ENCODE results near the gene IKZF1.
A peak's percentile ranks its signal among the peaks of the same experiment; 100 is the strongest.

The IKZF1 gene

DNA sequence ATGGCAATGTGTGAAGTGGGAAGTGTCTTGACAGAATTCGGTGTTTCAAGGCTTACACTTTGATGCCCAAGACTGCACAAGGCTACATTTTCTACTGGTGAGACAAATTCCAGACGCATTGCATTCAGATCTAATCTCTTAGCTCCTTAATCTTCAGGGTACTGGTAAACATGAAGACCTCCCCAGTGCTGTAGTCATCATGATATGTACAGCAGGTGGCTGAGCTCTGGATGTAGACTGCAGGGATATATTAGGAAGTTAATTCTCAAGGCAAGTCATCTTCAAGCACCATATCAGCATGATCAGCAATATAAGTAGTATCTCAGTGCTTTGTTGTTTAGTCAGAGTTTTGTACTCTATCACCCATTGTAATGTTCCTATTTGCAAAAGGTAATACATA is 61.8 kb downstream of the IKZF1 start:
- Histone ChIP-seq H3K36me3 (no peaks in the 10 kb centered on the region), H3K4me3 (ENCODE audit: low read depth, low read length) (no peak overlapping the region), H3K27me3 (ENCODE audit: insufficient read depth, low read depth, severe bottlenecking) (no peaks in the 10 kb centered on the region), H3K27ac (no peak overlapping the region), H3K9me3 (ENCODE audit: severe bottlenecking) (no peaks in the 10 kb centered on the region)
- DNase-seq: peak; percentile 29
- no peak for TF ChIP-seq CTCF (IDR thresholded peaks at IDR 0.05; ENCODE audit: low read depth, low read length)

DNA sequence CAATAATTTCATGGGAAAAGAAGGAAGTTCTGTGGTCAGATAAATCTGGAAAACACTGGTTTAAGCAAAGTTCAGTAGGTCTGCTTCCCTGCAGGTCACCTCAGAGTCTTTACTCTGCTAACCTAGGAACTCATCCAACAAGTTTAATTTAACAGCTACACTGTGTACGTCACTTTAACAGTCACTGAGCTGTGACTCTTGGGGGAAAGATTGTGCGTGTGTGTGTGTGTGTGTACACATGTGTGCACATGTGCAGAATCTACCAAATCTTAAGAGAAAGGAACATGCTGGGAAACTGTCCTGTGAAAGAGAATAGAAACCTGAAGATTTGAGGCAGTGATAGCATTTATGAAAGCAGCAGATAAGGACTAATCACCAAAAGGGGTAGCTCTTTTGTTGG is 62.6 kb downstream of the IKZF1 start:
- no peaks in the 10 kb centered on the region for H3K36me3 ChIP-seq
- no peak overlapping the region for H3K27ac ChIP-seq
- H3K4me3 ChIP-seq (ENCODE audit: low read depth, low read length): no peak overlapping the region
- no peaks in the 10 kb centered on the region for H3K27me3 ChIP-seq (ENCODE audit: insufficient read depth, low read depth, severe bottlenecking)
- no peaks in the 10 kb centered on the region for H3K9me3 ChIP-seq (ENCODE audit: severe bottlenecking)
- TF ChIP-seq CTCF (IDR thresholded peaks at IDR 0.05; ENCODE audit: low read depth, low read length): no peak
- DNase-seq: no peak

DNA sequence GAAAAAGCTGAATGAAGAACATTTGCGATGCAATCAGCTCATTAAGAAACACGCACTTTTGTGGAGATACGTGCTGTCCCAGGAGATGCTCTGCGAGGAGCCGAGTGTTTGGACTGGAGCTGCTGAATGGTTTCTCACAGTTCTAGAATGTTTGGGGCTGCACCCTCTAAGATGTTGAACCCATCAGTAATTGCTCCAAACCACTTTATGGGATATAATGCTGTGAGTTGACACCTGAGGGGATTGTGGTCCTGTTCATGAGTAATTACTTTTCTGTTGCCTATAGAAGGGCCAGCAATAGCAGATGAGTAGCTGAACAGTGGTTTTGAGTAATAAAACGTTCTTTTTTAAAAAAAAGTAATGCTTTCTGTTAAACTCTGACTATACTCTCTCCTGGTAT is 63.1 kb downstream of the IKZF1 start:
- Histone ChIP-seq H3K9me3 (ENCODE audit: severe bottlenecking) (no peaks in the 10 kb centered on the region), H3K4me3 (ENCODE audit: low read depth, low read length) (no peak overlapping the region), H3K27me3 (ENCODE audit: insufficient read depth, low read depth, severe bottlenecking) (no peaks in the 10 kb centered on the region), H3K36me3 (no peaks in the 10 kb centered on the region), H3K27ac (no peak overlapping the region)
- TF ChIP-seq CTCF (IDR thresholded peaks at IDR 0.05; ENCODE audit: low read depth, low read length): no peak
- DNase-seq: no peak

GRCh38 chr7:50368366-50368765 is 63.9 kb downstream of the IKZF1 start:
- no peaks in the 10 kb centered on the region for H3K27me3 ChIP-seq (ENCODE audit: insufficient read depth, low read depth, severe bottlenecking)
- no peak for TF ChIP-seq CTCF (IDR thresholded peaks at IDR 0.05; ENCODE audit: low read depth, low read length)
- DNase-seq: no peak
- H3K36me3 ChIP-seq: no peaks in the 10 kb centered on the region
- H3K27ac ChIP-seq: no peak overlapping the region
- no peaks in the 10 kb centered on the region for H3K9me3 ChIP-seq (ENCODE audit: severe bottlenecking)
- no peak overlapping the region for H3K4me3 ChIP-seq (ENCODE audit: low read depth, low read length)

GRCh38 chr7:50369143-50370026 is 64.9 kb downstream of the IKZF1 start:
- Histone ChIP-seq H3K36me3 (no peaks in the 10 kb centered on the region), H3K27ac (no peak overlapping the region), H3K27me3 (ENCODE audit: insufficient read depth, low read depth, severe bottlenecking) (no peaks in the 10 kb centered on the region), H3K4me3 (ENCODE audit: low read depth, low read length) (no peak overlapping the region), H3K9me3 (ENCODE audit: severe bottlenecking) (no peaks in the 10 kb centered on the region)
- DNase-seq: peak; percentile 47
- TF ChIP-seq CTCF (IDR thresholded peaks at IDR 0.05; ENCODE audit: low read depth, low read length): peak; percentile 79

- Histone ChIP-seq H3K27ac (no peak overlapping the region), H3K36me3 (no peaks in the 10 kb centered on the region)
- TF ChIP-seq CTCF (IDR thresholded peaks at IDR 0.05; ENCODE audit: low read depth, low read length): no peak
Measured at GRCh38 chr7:50370884-50371283, 66.4 kb downstream of the IKZF1 start.

More at GRCh38 chr7:50370884-50371283, 66.4 kb downstream of the IKZF1 start:
- DNase-seq: no peak
- Histone ChIP-seq H3K9me3 (ENCODE audit: severe bottlenecking) (no peaks in the 10 kb centered on the region), H3K4me3 (ENCODE audit: low read depth, low read length) (no peak overlapping the region), H3K27me3 (ENCODE audit: insufficient read depth, low read depth, severe bottlenecking) (no peaks in the 10 kb centered on the region)

All from WERI-Rb-1 (cell line).